Lower leg skin (tissue), 3 donors: ENCODE data around the gene PAXIP1.

ENCODE experiments used
- POLR2A ChIP-seq, 2 donors: fragments of 450-650 bp; IDR thresholded peaks; one replicate each; pipeline ENCODE4 v1.6.1; 2016 to 2017; ENCODE audit warnings: antibody characterized with exemption in 2 of 2, mild to moderate bottlenecking in 1 of 2, moderate library complexity in 1 of 2
- TF ChIP-seq, protein P1 (sequence below), 3 donors: fragments of 450-650 bp; IDR thresholded peaks; one replicate each; pipeline ENCODE4 v1.5.1; 2016; ENCODE audit warnings: antibody characterized with exemption in 3 of 3, mild to moderate bottlenecking in 3 of 3, moderate library complexity in 2 of 3

DNA sequence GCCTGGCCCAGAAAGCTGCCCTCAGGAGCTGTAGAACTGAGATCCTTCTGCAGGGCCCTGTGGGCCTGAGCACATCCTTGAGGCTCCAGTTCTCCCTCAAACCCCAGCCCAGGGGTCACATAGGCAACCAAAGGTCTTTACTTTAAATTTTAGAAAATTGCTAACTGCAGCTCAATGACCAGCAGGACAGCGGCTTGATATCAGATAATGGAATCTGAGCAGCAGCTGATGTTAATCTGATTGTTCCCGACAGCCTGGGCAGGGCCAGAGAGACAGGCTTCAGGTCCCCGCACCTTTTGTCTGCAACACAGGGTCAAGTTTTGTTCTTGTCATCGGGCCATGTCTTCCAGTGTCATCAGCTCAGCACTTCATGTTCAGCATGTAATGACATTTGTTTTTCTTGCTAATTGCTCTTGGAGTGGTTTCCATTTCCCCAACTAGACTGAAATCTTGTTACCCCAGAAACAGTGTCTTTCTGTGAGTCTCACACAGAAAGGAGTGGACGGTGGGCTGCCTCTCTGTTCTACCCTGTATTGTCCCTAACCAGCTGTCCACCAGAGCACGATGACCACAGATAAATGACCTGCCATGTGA lies 91.0 kb downstream of the PAXIP1 start:
- TF ChIP-seq, protein P1, sequence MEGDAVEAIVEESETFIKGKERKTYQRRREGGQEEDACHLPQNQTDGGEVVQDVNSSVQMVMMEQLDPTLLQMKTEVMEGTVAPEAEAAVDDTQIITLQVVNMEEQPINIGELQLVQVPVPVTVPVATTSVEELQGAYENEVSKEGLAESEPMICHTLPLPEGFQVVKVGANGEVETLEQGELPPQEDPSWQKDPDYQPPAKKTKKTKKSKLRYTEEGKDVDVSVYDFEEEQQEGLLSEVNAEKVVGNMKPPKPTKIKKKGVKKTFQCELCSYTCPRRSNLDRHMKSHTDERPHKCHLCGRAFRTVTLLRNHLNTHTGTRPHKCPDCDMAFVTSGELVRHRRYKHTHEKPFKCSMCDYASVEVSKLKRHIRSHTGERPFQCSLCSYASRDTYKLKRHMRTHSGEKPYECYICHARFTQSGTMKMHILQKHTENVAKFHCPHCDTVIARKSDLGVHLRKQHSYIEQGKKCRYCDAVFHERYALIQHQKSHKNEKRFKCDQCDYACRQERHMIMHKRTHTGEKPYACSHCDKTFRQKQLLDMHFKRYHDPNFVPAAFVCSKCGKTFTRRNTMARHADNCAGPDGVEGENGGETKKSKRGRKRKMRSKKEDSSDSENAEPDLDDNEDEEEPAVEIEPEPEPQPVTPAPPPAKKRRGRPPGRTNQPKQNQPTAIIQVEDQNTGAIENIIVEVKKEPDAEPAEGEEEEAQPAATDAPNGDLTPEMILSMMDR (IDR thresholded peaks at IDR 0.05) = no peak
- no peak for TF ChIP-seq POLR2A (IDR thresholded peaks at IDR 0.05)
